KBM-7 (cell line): ENCODE measurements around the gene VAMP7.
A peak's percentile ranks its signal among the peaks of the same experiment; 100 is the strongest.
"Not testable (repeated sequence)": the region's sequence is repeated elsewhere in the genome, so short reads cannot be mapped to it uniquely, and the experiment has no call there.

Source experiments
- DNase-seq: peaks from one replicate; pipeline ENCODE4 v3.0.0-alpha.2; 2015
- in situ Hi-C: fragments of 300-500 bp; cut with MboI; formaldehyde crosslinking; loops from 2 replicates; pipeline ENCODE4 v1.14.3; 2020; ENCODE audit warnings: low sequenced_read_pairs, low pct_unique_long_range_greater_than_20kb, mixed read lengths

VAMP7 gene

GRCh38 chrX:155896512-155896911, 15.4 kb downstream of the VAMP7 start:
- peak; percentile 89 for DNase-seq
- in situ Hi-C loops = no loop called here

- DNase-seq = no peak
- in situ Hi-C loops = no loop called here
Measured at GRCh38 chrX:155899366-155899765, 18.2 kb downstream of the VAMP7 start.

- in situ Hi-C loops = no loop called here
- DNase-seq = no peak
Measured at GRCh38 chrX:155900765-155901164, 19.6 kb downstream of the VAMP7 start.

GRCh38 chrX:155907661-155908060, 26.5 kb downstream of the VAMP7 start:
- in situ Hi-C loops = not testable (repeated sequence)

GRCh38 chrX:155923200-155923599, 42.1 kb downstream of the VAMP7 start:
- in situ Hi-C loops = no loop called here
- no peak for DNase-seq

More at GRCh38 chrX:155907661-155908060, 26.5 kb downstream of the VAMP7 start:
- DNase-seq = not testable (repeated sequence)

- DNase-seq, in situ Hi-C loops: not testable (repeated sequence)
Measured at GRCh38 chrX:155930852-155931618, 49.9 kb downstream of the VAMP7 start.

- no peak for DNase-seq
- in situ Hi-C loops = no loop called here
Measured at GRCh38 chrX:155938132-155938531, 57.0 kb downstream of the VAMP7 start.

- in situ Hi-C loops = no loop called here
- DNase-seq = no peak
Measured at GRCh38 chrX:155949098-155949497, 68.0 kb downstream of the VAMP7 start.

- no peak for DNase-seq
- in situ Hi-C loops = no loop called here
Measured at GRCh38 chrX:155951237-155951789, 70.2 kb downstream of the VAMP7 start.

GRCh38 chrX:155953055-155953454, 71.9 kb downstream of the VAMP7 start:
- no peak for DNase-seq
- in situ Hi-C loops = no loop called here

GRCh38 chrX:155954793-155955192, 73.6 kb downstream of the VAMP7 start:
- in situ Hi-C loops = no loop called here
- no peak for DNase-seq

GRCh38 chrX:155956099-155956498, 75.0 kb downstream of the VAMP7 start:
- in situ Hi-C loops = no loop called here
- DNase-seq = no peak

GRCh38 chrX:155956649-155957048, 75.5 kb downstream of the VAMP7 start:
- in situ Hi-C loops = no loop called here
- no peak for DNase-seq

- in situ Hi-C loops = no loop called here
- no peak for DNase-seq
Measured at GRCh38 chrX:155957843-155958242, 76.7 kb downstream of the VAMP7 start.

- in situ Hi-C loops = no loop called here
- no peak for DNase-seq
Measured at GRCh38 chrX:155959018-155959587, 78.0 kb downstream of the VAMP7 start.

- in situ Hi-C loops = no loop called here
Measured at GRCh38 chrX:155962906-155963305, 81.8 kb downstream of the VAMP7 start.

GRCh38 chrX:155966876-155967275, 85.7 kb downstream of the VAMP7 start:
- in situ Hi-C loops = no loop called here
- peak; percentile 95 for DNase-seq

More at GRCh38 chrX:155962906-155963305, 81.8 kb downstream of the VAMP7 start:
- DNase-seq = no peak

- in situ Hi-C loops = no loop called here
Measured at GRCh38 chrX:155967653-155968325, 86.6 kb downstream of the VAMP7 start.

GRCh38 chrX:155968326-155968661, 87.1 kb downstream of the VAMP7 start:
- DNase-seq = no peak
- in situ Hi-C loops = no loop called here

More at GRCh38 chrX:155967653-155968325, 86.6 kb downstream of the VAMP7 start:
- peak; percentile 66 for DNase-seq

GRCh38 chrX:155968791-155969190, 87.6 kb downstream of the VAMP7 start:
- peak; percentile 51 for DNase-seq
- in situ Hi-C loops = no loop called here
